Neutrophil (primary cell): ENCODE data around the gene GALNT18.

Experiments used
- H3K27ac ChIP-seq: fragments of 200-600 bp; sonication (generic); 2 replicates; pipeline ENCODE4 v1.5.1; 2016; ENCODE audit warnings: mild to moderate bottlenecking, moderate library complexity
- H3K27me3 ChIP-seq: fragments of 200-600 bp; sonication (generic); 2 replicates; pipeline ENCODE4 v1.6.0; 2016; ENCODE audit warnings: mild to moderate bottlenecking
- H3K36me3 ChIP-seq: fragments of 200-600 bp; sonication (generic); 2 replicates; pipeline ENCODE4 v1.5.1; 2017
- H3K4me1 ChIP-seq, 2 experiments: fragments of 200-600 bp in 1 of 2; sonication (generic) in 1 of 2; 1 replicate in 1 of 2; 2 replicates in 1 of 2; pipeline versions ENCODE4 v1.5.1 to v1.6.1; 2013 to 2016; ENCODE audit warnings: low read depth in 1 of 2, low read length in 1 of 2, mild to moderate bottlenecking in 1 of 2, moderate library complexity in 1 of 2; ENCODE audit not compliant: control insufficient read depth in 1 of 2, insufficient read depth in 1 of 2
- H3K4me3 ChIP-seq, 2 experiments: fragments of 200-600 bp in 1 of 2; sonication (generic) in 1 of 2; 1 replicate in 1 of 2; 2 replicates in 1 of 2; pipeline ENCODE4 v1.5.1; 2013 to 2016; ENCODE audit warnings: low read depth in 1 of 2, low read length in 1 of 2, mild to moderate bottlenecking in 1 of 2, moderate library complexity in 1 of 2
- H3K9me3 ChIP-seq: fragments of 200-600 bp; sonication (generic); 2 replicates; pipeline ENCODE4 v1.5.1; 2016
- TF ChIP-seq, protein P1 (sequence below): fragments of 200-600 bp; sonication (generic); IDR thresholded peaks from 2 replicates; pipeline ENCODE4 v1.5.1; 2016; ENCODE audit warnings: antibody characterized with exemption

GALNT18 gene

DNA sequence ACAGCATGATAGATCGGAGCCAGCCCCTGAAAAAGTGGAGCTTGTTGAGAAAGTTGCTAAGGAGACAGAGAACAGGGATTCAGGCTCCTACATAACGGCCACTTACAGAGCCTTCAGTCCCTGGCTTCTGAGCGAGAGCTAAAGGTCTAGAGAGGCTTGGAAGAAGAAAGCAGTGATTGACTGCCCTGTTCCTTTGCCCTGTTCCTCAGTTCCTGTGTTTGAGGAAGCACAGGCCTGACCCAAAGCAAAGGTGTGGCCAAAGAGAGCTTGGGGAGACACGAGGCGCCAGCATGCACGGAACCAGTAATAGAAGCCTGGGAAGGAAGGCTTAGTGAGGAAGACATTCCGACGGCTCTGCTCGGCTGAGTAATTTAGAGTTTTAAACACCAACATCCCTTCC, 194.7 kb downstream of the GALNT18 start:
- no peak overlapping the region for H3K4me3 ChIP-seq
- no peaks in the 10 kb centered on the region for H3K4me1 ChIP-seq
- TF ChIP-seq, protein P1, sequence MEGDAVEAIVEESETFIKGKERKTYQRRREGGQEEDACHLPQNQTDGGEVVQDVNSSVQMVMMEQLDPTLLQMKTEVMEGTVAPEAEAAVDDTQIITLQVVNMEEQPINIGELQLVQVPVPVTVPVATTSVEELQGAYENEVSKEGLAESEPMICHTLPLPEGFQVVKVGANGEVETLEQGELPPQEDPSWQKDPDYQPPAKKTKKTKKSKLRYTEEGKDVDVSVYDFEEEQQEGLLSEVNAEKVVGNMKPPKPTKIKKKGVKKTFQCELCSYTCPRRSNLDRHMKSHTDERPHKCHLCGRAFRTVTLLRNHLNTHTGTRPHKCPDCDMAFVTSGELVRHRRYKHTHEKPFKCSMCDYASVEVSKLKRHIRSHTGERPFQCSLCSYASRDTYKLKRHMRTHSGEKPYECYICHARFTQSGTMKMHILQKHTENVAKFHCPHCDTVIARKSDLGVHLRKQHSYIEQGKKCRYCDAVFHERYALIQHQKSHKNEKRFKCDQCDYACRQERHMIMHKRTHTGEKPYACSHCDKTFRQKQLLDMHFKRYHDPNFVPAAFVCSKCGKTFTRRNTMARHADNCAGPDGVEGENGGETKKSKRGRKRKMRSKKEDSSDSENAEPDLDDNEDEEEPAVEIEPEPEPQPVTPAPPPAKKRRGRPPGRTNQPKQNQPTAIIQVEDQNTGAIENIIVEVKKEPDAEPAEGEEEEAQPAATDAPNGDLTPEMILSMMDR = no peak
- peaks cover 62% of the 10 kb centered on the region for H3K27me3 ChIP-seq
- no peak overlapping the region for H3K27ac ChIP-seq
- H3K9me3 ChIP-seq = no peaks in the 10 kb centered on the region
- H3K36me3 ChIP-seq = no peaks in the 10 kb centered on the region

DNA sequence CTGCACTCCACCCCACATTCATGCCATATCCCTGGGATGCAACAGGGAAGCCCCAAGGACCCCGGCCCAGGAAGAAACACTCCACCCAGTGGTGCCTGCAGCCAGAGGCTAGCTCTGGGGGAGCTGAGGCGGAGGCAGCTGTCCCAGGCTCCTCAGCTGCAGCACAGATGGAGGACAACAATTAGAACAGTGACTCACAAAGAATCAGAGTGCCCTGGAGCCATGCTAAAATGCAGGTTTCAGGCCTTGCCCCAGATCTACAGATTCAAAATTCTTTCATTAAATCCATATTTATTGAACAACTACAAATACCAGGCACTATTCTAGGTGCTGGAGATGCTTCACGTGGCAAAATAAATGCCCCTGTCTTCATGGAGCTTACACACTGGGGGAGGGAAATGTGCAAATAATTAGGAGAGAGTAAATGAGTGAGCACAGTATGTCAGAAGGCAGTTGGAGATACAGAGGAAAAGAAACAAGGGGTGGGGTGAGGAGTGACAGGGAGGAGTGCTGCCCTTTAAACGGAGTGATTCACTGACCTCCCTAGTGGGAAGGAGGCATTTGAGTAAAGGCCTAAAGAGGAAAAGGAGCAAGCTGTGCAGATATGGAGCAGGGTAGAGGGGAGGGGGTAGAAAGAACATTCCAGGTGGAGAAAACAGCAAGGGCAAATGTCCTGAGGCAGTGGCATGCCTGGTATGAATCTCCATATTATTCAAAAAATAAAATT, 195.4 kb downstream of the GALNT18 start:
- Histone ChIP-seq H3K27me3 (peaks cover 64% of the 10 kb centered on the region), H3K36me3 (no peaks in the 10 kb centered on the region), H3K9me3 (no peaks in the 10 kb centered on the region), H3K4me1 (no peaks in the 10 kb centered on the region), H3K4me3 (no peak overlapping the region), H3K27ac (no peak overlapping the region)
- TF ChIP-seq, protein P1 = no peak

- peaks cover 66% of the 10 kb centered on the region for H3K27me3 ChIP-seq
- H3K36me3 ChIP-seq = no peaks in the 10 kb centered on the region
- no peaks in the 10 kb centered on the region for H3K4me1 ChIP-seq
- no peak overlapping the region for H3K27ac ChIP-seq
- TF ChIP-seq, protein P1 = no peak
- H3K4me3 ChIP-seq = no peak overlapping the region
- H3K9me3 ChIP-seq = no peaks in the 10 kb centered on the region
These were observed 196.0 kb downstream of the GALNT18 start for GRCh38 chr11:11425806-11426205.

DNA sequence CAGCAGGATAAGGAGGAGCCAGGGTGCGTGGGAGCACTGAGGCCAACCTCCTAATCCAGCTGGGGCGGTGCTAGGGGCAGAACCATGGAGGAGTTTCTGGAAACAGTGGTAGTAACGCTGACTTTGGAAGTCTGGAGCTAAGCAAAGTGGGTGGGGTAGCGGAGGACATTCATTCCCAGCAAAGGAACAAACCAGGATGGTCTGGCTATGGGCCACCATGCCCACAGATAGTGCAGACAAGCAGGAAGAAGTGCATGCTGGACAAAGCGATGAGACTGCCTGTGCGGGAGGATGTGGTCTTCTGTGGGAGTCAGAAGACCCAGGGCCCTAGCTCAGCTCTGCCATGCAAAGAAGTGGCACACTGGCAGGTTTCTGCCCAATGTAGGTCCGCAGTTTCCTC, 197.1 kb downstream of the GALNT18 start:
- TF ChIP-seq, protein P1 = no peak
- Histone ChIP-seq H3K4me3 (no peak overlapping the region), H3K27me3 (peaks cover 77% of the 10 kb centered on the region), H3K9me3 (no peaks in the 10 kb centered on the region), H3K36me3 (no peaks in the 10 kb centered on the region), H3K27ac (no peak overlapping the region), H3K4me1 (no peaks in the 10 kb centered on the region)

DNA sequence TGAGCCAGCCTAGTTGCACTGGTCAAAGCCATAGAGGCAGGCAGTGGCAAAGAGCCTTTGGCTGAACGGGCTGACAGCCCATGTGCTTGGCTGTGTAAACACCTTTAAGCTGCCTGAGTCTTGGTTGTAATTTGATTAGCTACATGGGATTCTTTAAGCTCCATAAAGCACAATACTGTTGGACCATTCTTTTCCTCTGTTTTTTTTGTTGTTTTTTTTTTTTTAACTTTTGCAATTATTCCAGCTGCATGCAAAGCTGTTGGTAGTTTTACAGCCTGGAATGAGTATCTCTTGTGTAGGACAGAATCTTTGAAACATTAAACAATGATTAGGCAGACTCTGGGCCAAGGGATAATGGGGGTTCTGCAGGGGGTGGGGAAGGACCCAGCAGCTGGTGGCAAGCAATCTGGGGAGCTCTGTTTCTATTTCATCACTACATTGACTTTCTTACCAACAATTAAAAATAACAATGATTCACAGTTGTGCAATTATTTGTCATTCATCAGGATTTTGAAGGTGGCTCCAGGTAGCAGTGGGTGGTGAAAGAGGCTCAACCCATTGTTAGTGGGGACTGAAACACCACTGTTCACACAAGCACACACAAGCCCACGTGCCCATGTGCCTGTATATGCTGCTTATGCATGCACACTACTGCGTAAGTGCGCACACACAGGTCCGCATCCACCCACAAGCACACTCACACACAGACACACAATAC, 199.2 kb downstream of the GALNT18 start:
- TF ChIP-seq, protein P1 = no peak
- Histone ChIP-seq H3K9me3 (no peaks in the 10 kb centered on the region), H3K36me3 (no peaks in the 10 kb centered on the region), H3K4me3 (no peak overlapping the region), H3K27me3 (peaks cover 79% of the 10 kb centered on the region), H3K27ac (no peak overlapping the region), H3K4me1 (no peaks in the 10 kb centered on the region)
